HL-60 (cell line): Measurements from ENCODE around the gene TASP1.

ENCODE experiments used
- CTCF ChIP-seq: IDR thresholded peaks from one replicate; pipeline ENCODE4 v1.5.1; 2011; ENCODE audit warnings: low read length, control low read depth, inconsistent platforms; ENCODE audit not compliant: insufficient read depth
- GABPA ChIP-seq: IDR thresholded peaks from 2 replicates; pipeline ENCODE4 v1.6.1; 2012; ENCODE audit warnings: low read depth
- POLR2AphosphoS5 ChIP-seq: IDR thresholded peaks from 2 replicates; pipeline ENCODE4 v1.6.1; 2012; ENCODE audit warnings: low read depth

DNA sequence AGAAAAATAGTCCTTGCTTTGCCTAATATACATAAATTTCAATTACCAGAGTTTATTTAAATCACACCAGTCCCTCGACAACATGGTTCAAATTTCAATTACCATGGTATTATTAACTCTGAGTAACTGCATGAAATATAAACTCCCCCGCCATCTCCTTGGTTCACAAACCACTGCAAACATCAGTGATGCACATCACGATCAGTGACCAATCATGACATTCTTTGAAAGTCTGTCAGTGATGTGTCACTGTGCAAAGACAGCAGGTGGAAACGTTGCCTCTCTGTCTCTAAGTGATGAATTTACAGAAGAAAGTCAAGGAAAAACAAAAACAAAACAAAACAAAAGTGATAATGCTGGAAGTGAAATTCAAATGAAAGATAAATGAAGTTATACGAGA, 86.7 kb downstream of the TASP1 start:
- no peak for TF ChIP-seq CTCF
- TF ChIP-seq GABPA = no peak
- no peak for TF ChIP-seq POLR2AphosphoS5
